GM21390 (cell line): ENCODE results near the gene BSND.
"Not testable (repeated sequence)": the region's sequence is repeated elsewhere in the genome, so short reads cannot be mapped to it uniquely, and the experiment has no call there.

Source experiments
- ATAC-seq: cut with Tn5 transposase; IDR thresholded peaks from one replicate; pipeline ENCODE4 v1.9.1; 2021; ENCODE audit not compliant: unreplicated experiment

Gene BSND

GRCh38 chr1:55015731-55016620 lies 17.2 kb downstream of the BSND start:
- no peak for ATAC-seq

GRCh38 chr1:55018395-55018794 lies 19.7 kb downstream of the BSND start:
- no peak for ATAC-seq

GRCh38 chr1:55021942-55022546 lies 23.3 kb downstream of the BSND start:
- ATAC-seq: peak; percentile 74

- ATAC-seq: not testable (repeated sequence)
Observed at GRCh38 chr1:55024163-55024562, 25.4 kb downstream of the BSND start.

GRCh38 chr1:55026682-55027081 lies 27.9 kb downstream of the BSND start:
- ATAC-seq: not testable (repeated sequence)

- not testable (repeated sequence) for ATAC-seq
Observed at GRCh38 chr1:55031098-55031497, 32.4 kb downstream of the BSND start.

- ATAC-seq: no peak
Observed at GRCh38 chr1:55033265-55033614, 34.5 kb downstream of the BSND start.

- ATAC-seq: no peak
Observed at GRCh38 chr1:55034476-55035133, 35.9 kb downstream of the BSND start.

- ATAC-seq: no peak
Observed at GRCh38 chr1:55035904-55036303, 37.2 kb downstream of the BSND start.

- ATAC-seq: no peak
Observed at GRCh38 chr1:55037733-55038551, 39.2 kb downstream of the BSND start.

GRCh38 chr1:55038552-55038838 lies 39.8 kb downstream of the BSND start:
- ATAC-seq: no peak

- ATAC-seq: no peak
Observed at GRCh38 chr1:55038974-55039341, 40.2 kb downstream of the BSND start.

GRCh38 chr1:55039342-55040082 lies 40.8 kb downstream of the BSND start, which contains the start of gene PCSK9:
Gene PCSK9 (plus strand): TSS chr1:55039548. CDS start chr1:55039838, 290 bp downstream.
- no peak for ATAC-seq

- no peak for ATAC-seq
Observed at GRCh38 chr1:55040083-55040932, 41.6 kb downstream of the BSND start.

- ATAC-seq: no peak
Observed at GRCh38 chr1:55040933-55041494, 42.3 kb downstream of the BSND start.

GRCh38 chr1:55041613-55042012 lies 42.9 kb downstream of the BSND start:
- no peak for ATAC-seq

- no peak for ATAC-seq
Observed at GRCh38 chr1:55043011-55043410, 44.3 kb downstream of the BSND start.

- ATAC-seq: no peak
Observed at GRCh38 chr1:55043726-55044125, 45.0 kb downstream of the BSND start.

GRCh38 chr1:55044617-55045397 lies 46.1 kb downstream of the BSND start:
- no peak for ATAC-seq
